ENCODE measurements around the gene ZNF165. TPM values are rescaled to one million over a fixed set of nuclear protein-coding genes. Genes with fewer than 3 reads are reported as not detected.

The ZNF165 gene
- total and polyA plus RNA-seq, 2 of the 8 experiments (the other 6 are each of a cell fraction or from before 2014, with no cell fraction given), result 1.2 to 9.3 TPM

GRCh38 chr6:28078050-28078449, 2.3 kb upstream of the ZNF165 start:
- no peaks in the 10 kb centered on the region; the same call in 1 of the 2 replicates for H3K23me2 ChIP-seq (ENCODE audit: low read depth, low read length)
- no peak overlapping the region for H4K8ac ChIP-seq (ENCODE audit: extremely low read depth, insufficient read depth, low read length)
- H2BK12ac ChIP-seq (ENCODE audit: low read depth, low read length), result no peak overlapping the region
- no peak overlapping the region for H3K14ac ChIP-seq (ENCODE audit: insufficient read length)
- no peak overlapping the region for H3K23ac ChIP-seq (ENCODE audit: insufficient read length)
- H3K9ac ChIP-seq (replicated peaks in 1 of 4; ENCODE audit: extremely low read depth in 1 of 4, low read depth in 3 of 4, low read length in 3 of 4), result no peak overlapping the region
- no peak overlapping the region for H2BK20ac ChIP-seq (ENCODE audit: low read length)
- H4K91ac ChIP-seq (replicated peaks; ENCODE audit: insufficient read length, low read length), result no peak overlapping the region
- no peak overlapping the region for H2BK5ac ChIP-seq (ENCODE audit: low read depth, low read length)
- no peak overlapping the region for H4K5ac ChIP-seq (ENCODE audit: insufficient read length, low read depth, low read length)
- FAIRE-seq (no peak), DNase-seq (ENCODE audit: low read depth in 1 of 2, low spot score in 2 of 2) (no peak)
- no peak overlapping the region for H3K56ac ChIP-seq (replicated peaks; ENCODE audit: insufficient read length, low read depth, low read length)
- H3K18ac ChIP-seq (ENCODE audit: extremely low read depth, low read length), result no peak overlapping the region
- no peak overlapping the region for H3K4ac ChIP-seq (replicated peaks; ENCODE audit: insufficient read length, low read depth, low read length)
- H3K27ac ChIP-seq (ENCODE audit: low read depth, low read length), result no peak overlapping the region
- no peaks in the 10 kb centered on the region for H4K20me1 ChIP-seq (replicated peaks in 1 of 2; ENCODE audit: control insufficient read depth in 1 of 2, insufficient read depth in 2 of 2, low read length in 2 of 2)
- TF ChIP-seq RNF2 (IDR thresholded peaks at IDR 0.05; ENCODE audit: borderline replicate concordance, low read depth, low read length, missing control alignments, poor library complexity, severe bottlenecking), result no peak
- TF ChIP-seq ZNF274 (IDR thresholded peaks at IDR 0.05; ENCODE audit: borderline replicate concordance, extremely low read depth, low read length), result no peak
- TF ChIP-seq CBX8 (IDR thresholded peaks at IDR 0.05; ENCODE audit: borderline replicate concordance, low read depth, low read length), result no peak
- TF ChIP-seq RXRA (IDR thresholded peaks at IDR 0.05; ENCODE audit: insufficient read depth, low read depth, low read length), result no peak
- no peak for TF ChIP-seq KDM5A (IDR thresholded peaks at IDR 0.05; ENCODE audit: low read length)
- TF ChIP-seq MAX (IDR thresholded peaks at IDR 0.05), result no peak
- no peak for TF ChIP-seq FOSL1 (IDR thresholded peaks at IDR 0.05; ENCODE audit: insufficient read depth, low read depth, low read length)
- TF ChIP-seq YY1 (IDR thresholded peaks at IDR 0.05; ENCODE audit: low read depth, low read length), result no peak
- no peak for TF ChIP-seq CBX5 (IDR thresholded peaks at IDR 0.05; ENCODE audit: low read depth, low read length)
- no peak for TF ChIP-seq CHD1 (IDR thresholded peaks at IDR 0.05; ENCODE audit: low read depth, low read length)
- no peak for TF ChIP-seq ASH2L (IDR thresholded peaks at IDR 0.05; ENCODE audit: low read length)
- TF ChIP-seq TCF12 (IDR thresholded peaks at IDR 0.05; ENCODE audit: low read depth, low read length), result no peak
- TF ChIP-seq JUN (IDR thresholded peaks at IDR 0.05; ENCODE audit: low read depth, low read length), result no peak
- TF ChIP-seq USF2 (IDR thresholded peaks at IDR 0.05; ENCODE audit: low read length), result no peak
- no peaks in the 10 kb centered on the region for H3K79me1 ChIP-seq (ENCODE audit: low read depth, low read length)
- peaks cover 0 to 19% of the 10 kb centered on the region in 2 experiments; a peak in 2 of 4 replicates for H3K79me2 ChIP-seq (ENCODE audit: control insufficient read depth in 1 of 2, insufficient read depth in 2 of 2, low read length in 2 of 2)
- H2AK5ac ChIP-seq (ENCODE audit: low read depth, low read length), result no peak overlapping the region
- no peaks in the 10 kb centered on the region for H3K9me3 ChIP-seq (ENCODE audit: insufficient read depth in 2 of 2, low read depth in 1 of 2, low read length in 1 of 2)
- no peak overlapping the region for H3K4me2 ChIP-seq (ENCODE audit: insufficient read depth in 1 of 2, low read depth in 2 of 2, low read length in 2 of 2)
- H2BK120ac ChIP-seq (replicated peaks; ENCODE audit: low read depth, low read length), result no peak overlapping the region
- no peaks in the 10 kb centered on the region for H3K36me3 ChIP-seq (ENCODE audit: control insufficient read depth in 2 of 4, insufficient read depth in 4 of 4, low read length in 3 of 4)
- H3K4me1 ChIP-seq (replicated peaks in 1 of 4; ENCODE audit: control insufficient read depth in 3 of 4, insufficient read depth in 4 of 4, low read length in 3 of 4), result no peaks in the 10 kb centered on the region; a peak in 1 of 7 replicates
- ChIA-PET POLR2A (ENCODE audit: partially characterized antibody) (interaction anchor here (1.0 to 1.7 kb wide), 4 partner anchors 11 to 187 kb away, joined by 3 read pairs; a partner anchor contains a TSS), CTCF (ENCODE audit: partially characterized antibody) (interaction anchor here (0.8 kb wide), 1 partner anchor 10 kb away, joined by 3 read pairs; no protein-coding TSS in a partner anchor)
- H2BK15ac ChIP-seq (ENCODE audit: low read length), result no peak overlapping the region
- no peak overlapping the region for H2AFZ ChIP-seq (ENCODE audit: low read length)
- H3K27me3 ChIP-seq (replicated peaks in 1 of 4; ENCODE audit: control insufficient read depth in 3 of 4, extremely low read depth in 1 of 4, insufficient read depth in 3 of 4, low read length in 3 of 4), result no peaks in the 10 kb centered on the region
- H3K4me3 ChIP-seq (ENCODE audit: extremely low read depth in 1 of 4, insufficient read depth in 2 of 4, low read depth in 3 of 4, low read length in 4 of 4), result no peak overlapping the region
